K562 (cell line): ENCODE results near the gene FAM83F. TPM values are rescaled to one million over a fixed set of nuclear protein-coding genes. Genes with fewer than 3 reads are reported as not detected.

Source experiments
- ATAC-seq: fragments of 200-7000 bp; cut with Tn5 transposase; 3 replicates; pipeline ENCODE4 v1.9.1; 2020; ENCODE audit warnings: moderate library complexity
- BruUV-seq: library from RNA; stranded (reverse); fragments of 400-500 nt; replicated peaks from 2 replicates; lab custom pipeline; 2021; lab: Mats Ljungman, UMichigan
- CTCF ChIA-PET: fragments of 300-600 bp; formaldehyde crosslinking; extraction: SDS; loops from one replicate; lab custom pipeline; 2021; ENCODE audit warnings: low intra/inter-chr PET ratio; lab: Yijun Ruan, JAX
- POLR2A ChIA-PET: fragments of 300-600, 350-650 bp; sonication (Branson Sonifier 250); formaldehyde crosslinking; extraction: SDS; loops from one replicate; lab custom pipeline; 2021; ENCODE audit warnings: antibody characterized with exemption, inconsistent platforms; lab: Yijun Ruan, JAX
- DNase-seq, 4 experiments: peaks; one replicate each; pipeline versions ENCODE4 v3.0.0 to v3.0.0-alpha.2; 2011 to 2018; ENCODE audit warnings: low spot score in 3 of 4, mixed read lengths in 3 of 4; ENCODE audit errors: extremely low read depth in 1 of 4
- FAIRE-seq: peaks from 2 replicates; lab custom pipeline; 2011; peaks lifted over from hg19 to GRCh38; lab: Jason Lieb, UNC
- H2AFZ ChIP-seq: 2 replicates; pipeline ENCODE4 v1.6.0; 2011; ENCODE audit warnings: low read depth, low read length, control low read depth, inconsistent platforms
- H3K27ac ChIP-seq: fragments of 200-600 bp; 3 replicates; pipeline ENCODE4 v1.8.0; 2011; ENCODE audit warnings: low read depth, mild to moderate bottlenecking, control low read depth, inconsistent platforms, low read length, moderate library complexity, mixed read lengths; ENCODE audit errors: extremely low read depth
- H3K27me3 ChIP-seq, 2 experiments: fragments of 300-600 bp in 1 of 2; 2 replicates in 1 of 2; 3 replicates in 1 of 2; pipeline versions ENCODE4 v1.6.0 to v1.8.0; 2011; ENCODE audit warnings: inconsistent platforms in 2 of 2, low read length in 2 of 2, mild to moderate bottlenecking in 1 of 2, mixed read lengths in 1 of 2, moderate library complexity in 1 of 2; ENCODE audit not compliant: control insufficient read depth in 2 of 2, insufficient read depth in 2 of 2
- H3K36me3 ChIP-seq: fragments of 300-600 bp; 3 replicates; pipeline ENCODE4 v1.8.0; 2011; ENCODE audit warnings: mild to moderate bottlenecking, low read length, inconsistent platforms; ENCODE audit not compliant: control insufficient read depth, insufficient read depth
- H3K4me1 ChIP-seq, 2 experiments: fragments of 200-600 bp in 1 of 2; replicated peaks in 1 of 2; 2 replicates in 1 of 2; 3 replicates in 1 of 2; pipeline versions ENCODE4 v1.5.1 to v1.8.0; 2011; ENCODE audit warnings: inconsistent platforms in 2 of 2, low read length in 2 of 2, mild to moderate bottlenecking in 1 of 2, mixed read lengths in 1 of 2, moderate library complexity in 1 of 2; ENCODE audit not compliant: control insufficient read depth in 2 of 2, insufficient read depth in 2 of 2
- H3K4me2 ChIP-seq: 2 replicates; pipeline ENCODE4 v1.6.1; 2011; ENCODE audit warnings: low read length, control low read depth, inconsistent platforms, mixed read lengths; ENCODE audit not compliant: insufficient read depth
- H3K4me3 ChIP-seq: fragments of 200-600 bp; sonication (generic), shearing (Covaris generic); 2 replicates; pipeline ENCODE4 v1.5.1; 2016; ENCODE audit warnings: control low read depth, inconsistent platforms
- H3K79me2 ChIP-seq: fragments of 200-600 bp; 3 replicates; pipeline ENCODE4 v1.8.0; 2011; ENCODE audit warnings: low read length, inconsistent platforms; ENCODE audit not compliant: control insufficient read depth, insufficient read depth
- H3K9ac ChIP-seq, 2 experiments: 2 replicates each; pipeline versions ENCODE4 v1.6.0 to v1.6.1; 2011; ENCODE audit warnings: low read depth in 2 of 2, low read length in 2 of 2, control low read depth in 1 of 2, inconsistent platforms in 1 of 2, mild to moderate bottlenecking in 1 of 2, mixed read lengths in 1 of 2; ENCODE audit not compliant: insufficient read depth in 1 of 2
- H3K9me1 ChIP-seq: one replicate; pipeline ENCODE4 v1.6.0; 2011; ENCODE audit warnings: inconsistent platforms, mild to moderate bottlenecking, low read length, moderate library complexity; ENCODE audit not compliant: control insufficient read depth, insufficient read depth
- H3K9me3 ChIP-seq: replicated peaks from 2 replicates; pipeline ENCODE4 v1.5.1; 2011; ENCODE audit warnings: low read depth, low read length, inconsistent platforms; ENCODE audit not compliant: control insufficient read depth, insufficient read depth
- H4K20me1 ChIP-seq: replicated peaks from 2 replicates; pipeline ENCODE4 v1.6.1; 2011; ENCODE audit warnings: low read length, inconsistent platforms, mixed read lengths; ENCODE audit not compliant: control insufficient read depth, insufficient read depth
- ASH1L ChIP-seq: fragments of 450-650 bp; IDR thresholded peaks from 2 replicates; pipeline ENCODE4 v1.6.1; 2018; ENCODE audit warnings: borderline replicate concordance, mild to moderate bottlenecking, low read depth; ENCODE audit not compliant: partially characterized antibody
- FOXO4 ChIP-seq: fragments of 450-650 bp; formaldehyde crosslinking; IDR thresholded peaks from 2 replicates; pipeline ENCODE4 v1.4.0; 2020; ENCODE audit warnings: mild to moderate bottlenecking, moderate library complexity
- GATAD2B ChIP-seq: fragments of 450-650 bp; IDR thresholded peaks from 2 replicates; pipeline ENCODE4 v1.6.1; 2017; ENCODE audit warnings: mild to moderate bottlenecking, borderline replicate concordance
- GTF2F1 ChIP-seq: IDR thresholded peaks from 2 replicates; pipeline ENCODE4 v1.6.1; 2011; ENCODE audit warnings: low read depth, low read length, improper control_type of control experiment
- HMG20A ChIP-seq: fragments of 450-650 bp; formaldehyde crosslinking; conservative IDR thresholded peaks from 2 replicates; pipeline ENCODE4 v1.4.0; 2020; ENCODE audit warnings: mild to moderate bottlenecking, mixed read lengths
- KHSRP ChIP-seq: fragments of 450-650 bp; IDR thresholded peaks from 2 replicates; pipeline ENCODE4 v1.6.1; 2017
- KLF10 ChIP-seq: fragments of 250-450 bp; sonication (Bioruptor Pico); IDR thresholded peaks from 2 replicates; pipeline ENCODE4 v1.6.1; 2021; ENCODE audit warnings: matching md5 sums
- NR4A1 ChIP-seq, 2 experiments: fragments of 250-450 bp in 1 of 2; fragments of 450-650 bp in 1 of 2; sonication (Bioruptor Pico) in 1 of 2; IDR thresholded peaks; 2 replicates each; pipeline versions ENCODE4 v1.4.0 to v1.6.1; 2016 to 2020; ENCODE audit warnings: mild to moderate bottlenecking in 2 of 2, missing compliant biosample characterization in 1 of 2, missing genetic modification characterization in 1 of 2, moderate library complexity in 1 of 2
- PML ChIP-seq: IDR thresholded peaks from 2 replicates; pipeline ENCODE4 v1.6.1; 2012; ENCODE audit warnings: low read length, inconsistent platforms
- RBM14 ChIP-seq: fragments of 200-400 bp; formaldehyde crosslinking; IDR thresholded peaks from 2 replicates; pipeline ENCODE4 v1.6.1; 2018; ENCODE audit warnings: low read depth, mild to moderate bottlenecking, low read length, moderate library complexity, borderline replicate concordance; ENCODE audit not compliant: insufficient read depth
- SMARCA4 ChIP-seq: fragments of 450-650 bp; IDR thresholded peaks from 2 replicates; pipeline ENCODE4 v1.6.1; 2016
- TRIM25 ChIP-seq: fragments of 450-650 bp; IDR thresholded peaks from 2 replicates; pipeline ENCODE4 v1.7.0; 2016; ENCODE audit warnings: borderline replicate concordance
- ZNF431 ChIP-seq: sonication (generic); formaldehyde crosslinking; IDR thresholded peaks from 2 replicates; pipeline ENCODE4 v1.8.0; 2022; ENCODE audit warnings: mild to moderate bottlenecking, missing genetic modification reagents
- ZNF512 ChIP-seq: IDR thresholded peaks from 2 replicates; pipeline ENCODE4 v1.6.1; 2016; ENCODE audit warnings: missing genetic modification characterization, missing compliant biosample characterization
- WGBS: fragments of 100-300 bp; shearing (Covaris generic); methylation state at CpG from one replicate; pipeline ENCODE4 v1.1.6; 2016; ENCODE audit warnings: low coverage, mixed read lengths; ENCODE audit not compliant: insufficient coverage; ENCODE audit errors: missing lambda C conversion rate; 5-methylcytosine and 5-hydroxymethylcytosine counted together
- in situ Hi-C: fragments of 300-500 bp; cut with MboI; formaldehyde crosslinking; loops from 4 replicates; pipeline ENCODE4 v1.15.0; 2018; ENCODE audit warnings: inconsistent platforms, mixed read lengths
- intact Hi-C: fragments of 100-400 bp; cut with micrococcal nuclease; formaldehyde crosslinking; loops from 2 replicates; pipeline ENCODE4 v1.14.2; 2022
- polyA plus RNA-seq, 8 experiments: library from polyadenylated mRNA; depleted of rRNA in 4 of 8; stranded (reverse) in 5 of 8; unstranded in 3 of 8; fragments of >200 nt; fragmentation: Nextera tagmentation in 2 of 8; fragmentation: Illumina TruSeq in 1 of 8; extraction: Ambion mirVana in 2 of 8; extraction: Trizol in 1 of 8; gene quantifications; 2 replicates each; pipeline versions ENCODE4 v1.2.1 to v1.2.3, GENCODE V29; 2011 to 2014; ENCODE audit warnings: inconsistent platforms in 1 of 8, missing spikeins in 1 of 8
- total RNA-seq, 7 experiments: library from RNA; depleted of rRNA in 6 of 7; stranded (reverse); fragments of >200 nt in 6 of 7; fragmentation: Illumina TruSeq in 2 of 7; extraction: Trizol in 2 of 7; gene quantifications; 2 replicates each; pipeline versions ENCODE4 v1.2.1 to v1.2.3, GENCODE V29; 2011 to 2021; ENCODE audit warnings: low replicate concordance in 1 of 7
- TF ChIP-seq, protein P1 (sequence below): fragments of 250-450 bp; sonication (Bioruptor Pico); IDR thresholded peaks from 2 replicates; pipeline ENCODE4 v1.5.0; 2021; ENCODE audit warnings: mild to moderate bottlenecking, borderline replicate concordance

The FAM83F gene
- total and polyA plus RNA-seq, 9 of the 15 experiments (the other 6 are each of a cell fraction or from before 2014, with no cell fraction given) = under 0.01 to 0.13 (median 0.04) TPM; not detected in 1

GRCh38 chr22:39980596-39980995 is 14.2 kb upstream of the FAM83F start:
- Histone ChIP-seq H3K9me1 (no peaks in the 10 kb centered on the region), H3K27ac (no peak overlapping the region), H3K4me1 (peaks cover 2 to 12% of the 10 kb centered on the region in 2 experiments; a peak in 2 of 5 replicates), H3K4me2 (no peak overlapping the region), H4K20me1 (no peaks in the 10 kb centered on the region), H3K36me3 (no peaks in the 10 kb centered on the region), H3K27me3 (no peaks in the 10 kb centered on the region), H3K9me3 (no peaks in the 10 kb centered on the region), H2AFZ (no peak overlapping the region), H3K9ac (no peak overlapping the region), H3K4me3 (no peak overlapping the region), H3K79me2 (no peaks in the 10 kb centered on the region)
- CTCF ChIA-PET = no interaction called here
- no peak for FAIRE-seq
- ATAC-seq = 0 out of 3 replicates have a peak, but pooled peaks have one; percentile 27
- WGBS = 69% methylated on average over 6 of the region's 6 CpGs
- in situ Hi-C loops (no loop called here), intact Hi-C loops (no loop called here)
- POLR2A ChIA-PET = interaction anchor here (1.4 kb wide), 1 partner anchor 11 kb away, joined by 3 read pairs; no protein-coding TSS in a partner anchor
- BruUV-seq = no TSS peak
- DNase-seq = no peak
- TF ChIP-seq TRIM25 (no peak), ZNF431 (no peak), ASH1L (no peak), GTF2F1 (no peak), KHSRP (no peak), NR4A1 (CRISPR knock-in tag; IDR thresholded peaks at IDR 0.05) (no peak), NR4A1 (tag; IDR thresholded peaks at IDR 0.05) (no peak), HMG20A (CRISPR knock-in tag) (no peak), FOXO4 (CRISPR knock-in tag) (no peak), SMARCA4 (no peak), RBM14 (no peak), GATAD2B (no peak), KLF10 (CRISPR knock-in tag) (no peak), ZNF512 (tag) (no peak), PML (no peak)
- TF ChIP-seq, protein P1, sequence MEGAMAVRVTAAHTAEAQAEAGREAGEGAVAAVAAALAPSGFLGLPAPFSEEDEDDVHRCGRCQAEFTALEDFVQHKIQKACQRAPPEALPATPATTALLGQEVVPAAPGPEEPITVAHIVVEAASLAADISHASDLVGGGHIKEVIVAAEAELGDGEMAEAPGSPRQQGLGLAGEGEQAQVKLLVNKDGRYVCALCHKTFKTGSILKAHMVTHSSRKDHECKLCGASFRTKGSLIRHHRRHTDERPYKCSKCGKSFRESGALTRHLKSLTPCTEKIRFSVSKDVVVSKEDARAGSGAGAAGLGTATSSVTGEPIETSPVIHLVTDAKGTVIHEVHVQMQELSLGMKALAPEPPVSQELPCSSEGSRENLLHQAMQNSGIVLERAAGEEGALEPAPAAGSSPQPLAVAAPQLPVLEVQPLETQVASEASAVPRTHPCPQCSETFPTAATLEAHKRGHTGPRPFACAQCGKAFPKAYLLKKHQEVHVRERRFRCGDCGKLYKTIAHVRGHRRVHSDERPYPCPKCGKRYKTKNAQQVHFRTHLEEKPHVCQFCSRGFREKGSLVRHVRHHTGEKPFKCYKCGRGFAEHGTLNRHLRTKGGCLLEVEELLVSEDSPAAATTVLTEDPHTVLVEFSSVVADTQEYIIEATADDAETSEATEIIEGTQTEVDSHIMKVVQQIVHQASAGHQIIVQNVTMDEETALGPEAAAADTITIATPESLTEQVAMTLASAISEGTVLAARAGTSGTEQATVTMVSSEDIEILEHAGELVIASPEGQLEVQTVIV (CRISPR knock-in tag) = no peak
